HL-60 (cell line): ENCODE results near the gene RPL22.

Experiments used
- GABPA ChIP-seq: IDR thresholded peaks from 2 replicates; pipeline ENCODE4 v1.6.1; 2012; ENCODE audit warnings: low read depth
- POLR2AphosphoS5 ChIP-seq: IDR thresholded peaks from 2 replicates; pipeline ENCODE4 v1.6.1; 2012; ENCODE audit warnings: low read depth
- TF ChIP-seq, protein P1 (sequence below): IDR thresholded peaks from one replicate; pipeline ENCODE4 v1.5.1; 2011; ENCODE audit warnings: low read length, control low read depth, inconsistent platforms; ENCODE audit not compliant: insufficient read depth

DNA sequence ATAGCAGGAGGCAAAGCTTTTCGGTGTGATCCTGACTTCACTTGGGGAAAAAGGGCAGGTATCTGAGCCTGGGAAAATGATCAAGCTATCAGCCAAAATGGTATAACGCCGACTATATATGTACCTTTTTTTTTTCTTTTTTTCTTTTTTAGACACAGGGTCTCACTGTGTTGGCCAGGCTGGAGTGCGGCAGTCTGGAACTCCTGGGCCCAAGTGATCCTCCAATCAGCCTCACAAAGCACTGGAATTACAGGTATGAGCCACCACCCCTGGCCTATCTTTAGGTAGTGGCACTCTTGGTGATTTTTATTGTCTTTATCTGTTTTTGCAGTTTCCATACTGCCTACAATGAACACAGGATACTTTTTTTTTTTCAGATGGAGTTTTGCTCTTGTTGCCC is 37.7 kb upstream of the RPL22 start:
- TF ChIP-seq, protein P1, sequence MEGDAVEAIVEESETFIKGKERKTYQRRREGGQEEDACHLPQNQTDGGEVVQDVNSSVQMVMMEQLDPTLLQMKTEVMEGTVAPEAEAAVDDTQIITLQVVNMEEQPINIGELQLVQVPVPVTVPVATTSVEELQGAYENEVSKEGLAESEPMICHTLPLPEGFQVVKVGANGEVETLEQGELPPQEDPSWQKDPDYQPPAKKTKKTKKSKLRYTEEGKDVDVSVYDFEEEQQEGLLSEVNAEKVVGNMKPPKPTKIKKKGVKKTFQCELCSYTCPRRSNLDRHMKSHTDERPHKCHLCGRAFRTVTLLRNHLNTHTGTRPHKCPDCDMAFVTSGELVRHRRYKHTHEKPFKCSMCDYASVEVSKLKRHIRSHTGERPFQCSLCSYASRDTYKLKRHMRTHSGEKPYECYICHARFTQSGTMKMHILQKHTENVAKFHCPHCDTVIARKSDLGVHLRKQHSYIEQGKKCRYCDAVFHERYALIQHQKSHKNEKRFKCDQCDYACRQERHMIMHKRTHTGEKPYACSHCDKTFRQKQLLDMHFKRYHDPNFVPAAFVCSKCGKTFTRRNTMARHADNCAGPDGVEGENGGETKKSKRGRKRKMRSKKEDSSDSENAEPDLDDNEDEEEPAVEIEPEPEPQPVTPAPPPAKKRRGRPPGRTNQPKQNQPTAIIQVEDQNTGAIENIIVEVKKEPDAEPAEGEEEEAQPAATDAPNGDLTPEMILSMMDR: no peak
- TF ChIP-seq GABPA (no peak), POLR2AphosphoS5 (no peak)
